ENCODE measurements around the gene TCEA3.

DNA sequence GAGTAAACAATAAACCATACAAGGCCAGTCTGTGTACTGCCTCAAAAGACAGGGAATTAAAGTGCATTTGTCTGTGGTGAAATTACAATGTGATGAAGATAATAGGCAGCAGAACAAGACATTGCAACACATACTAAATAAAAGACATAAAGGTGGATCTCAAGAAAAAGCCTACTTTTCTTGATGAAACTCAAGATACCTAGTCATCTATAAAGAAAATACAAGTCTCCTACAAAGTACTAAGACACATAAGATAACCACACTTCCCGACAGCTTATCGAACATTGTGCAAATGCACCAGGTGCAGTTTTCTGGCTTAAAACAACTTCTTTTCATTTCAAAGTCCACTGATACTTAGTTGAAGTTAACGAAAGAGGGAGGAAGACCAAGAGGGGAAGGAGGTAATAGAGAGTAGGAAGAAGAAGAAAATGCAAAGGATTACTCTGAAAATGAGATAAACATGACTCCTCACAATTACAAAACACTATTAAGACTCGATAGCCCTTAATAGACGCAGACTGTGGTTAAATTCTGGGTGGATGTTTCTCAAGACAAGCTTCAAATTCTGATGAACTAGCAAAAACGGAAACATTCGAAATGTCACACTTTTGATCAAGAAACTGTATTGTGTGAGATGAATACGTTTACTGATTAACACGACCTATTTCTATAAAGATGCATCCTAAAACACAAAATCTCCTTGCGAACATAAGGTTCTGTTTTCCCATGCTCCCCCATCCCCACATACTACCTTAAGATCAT, 82.4 kb downstream of the TCEA3 start:
- TF ChIP-seq, protein P1, sequence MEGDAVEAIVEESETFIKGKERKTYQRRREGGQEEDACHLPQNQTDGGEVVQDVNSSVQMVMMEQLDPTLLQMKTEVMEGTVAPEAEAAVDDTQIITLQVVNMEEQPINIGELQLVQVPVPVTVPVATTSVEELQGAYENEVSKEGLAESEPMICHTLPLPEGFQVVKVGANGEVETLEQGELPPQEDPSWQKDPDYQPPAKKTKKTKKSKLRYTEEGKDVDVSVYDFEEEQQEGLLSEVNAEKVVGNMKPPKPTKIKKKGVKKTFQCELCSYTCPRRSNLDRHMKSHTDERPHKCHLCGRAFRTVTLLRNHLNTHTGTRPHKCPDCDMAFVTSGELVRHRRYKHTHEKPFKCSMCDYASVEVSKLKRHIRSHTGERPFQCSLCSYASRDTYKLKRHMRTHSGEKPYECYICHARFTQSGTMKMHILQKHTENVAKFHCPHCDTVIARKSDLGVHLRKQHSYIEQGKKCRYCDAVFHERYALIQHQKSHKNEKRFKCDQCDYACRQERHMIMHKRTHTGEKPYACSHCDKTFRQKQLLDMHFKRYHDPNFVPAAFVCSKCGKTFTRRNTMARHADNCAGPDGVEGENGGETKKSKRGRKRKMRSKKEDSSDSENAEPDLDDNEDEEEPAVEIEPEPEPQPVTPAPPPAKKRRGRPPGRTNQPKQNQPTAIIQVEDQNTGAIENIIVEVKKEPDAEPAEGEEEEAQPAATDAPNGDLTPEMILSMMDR (IDR thresholded peaks at IDR 0.05) = no peak
- TF ChIP-seq POLR2A (IDR thresholded peaks at IDR 0.05) = no peak
